Lung microvascular endothelial cell (primary cell): ENCODE measurements around the gene VWDE. TPM values are rescaled to one million over a fixed set of nuclear protein-coding genes. Genes with fewer than 3 reads are reported as not detected.
"Not testable (repeated sequence)": the region's sequence is repeated elsewhere in the genome, so short reads cannot be mapped to it uniquely, and the experiment has no call there.

Experiments
- DNase-seq, 2 donors: peaks; one replicate each; pipeline versions ENCODE4 v3.0.0 to v3.0.0-alpha.2; 2010; ENCODE audit warnings: low read depth in 2 of 2
- total RNA-seq: library from RNA; depleted of rRNA; stranded (reverse); fragments of >200 nt; gene quantifications from 2 replicates; pipeline ENCODE4 v1.2.1, GENCODE V29; 2014

VWDE gene
- under 0.01 TPM in 1 of 2 replicates, not detected in the other for total RNA-seq

DNA sequence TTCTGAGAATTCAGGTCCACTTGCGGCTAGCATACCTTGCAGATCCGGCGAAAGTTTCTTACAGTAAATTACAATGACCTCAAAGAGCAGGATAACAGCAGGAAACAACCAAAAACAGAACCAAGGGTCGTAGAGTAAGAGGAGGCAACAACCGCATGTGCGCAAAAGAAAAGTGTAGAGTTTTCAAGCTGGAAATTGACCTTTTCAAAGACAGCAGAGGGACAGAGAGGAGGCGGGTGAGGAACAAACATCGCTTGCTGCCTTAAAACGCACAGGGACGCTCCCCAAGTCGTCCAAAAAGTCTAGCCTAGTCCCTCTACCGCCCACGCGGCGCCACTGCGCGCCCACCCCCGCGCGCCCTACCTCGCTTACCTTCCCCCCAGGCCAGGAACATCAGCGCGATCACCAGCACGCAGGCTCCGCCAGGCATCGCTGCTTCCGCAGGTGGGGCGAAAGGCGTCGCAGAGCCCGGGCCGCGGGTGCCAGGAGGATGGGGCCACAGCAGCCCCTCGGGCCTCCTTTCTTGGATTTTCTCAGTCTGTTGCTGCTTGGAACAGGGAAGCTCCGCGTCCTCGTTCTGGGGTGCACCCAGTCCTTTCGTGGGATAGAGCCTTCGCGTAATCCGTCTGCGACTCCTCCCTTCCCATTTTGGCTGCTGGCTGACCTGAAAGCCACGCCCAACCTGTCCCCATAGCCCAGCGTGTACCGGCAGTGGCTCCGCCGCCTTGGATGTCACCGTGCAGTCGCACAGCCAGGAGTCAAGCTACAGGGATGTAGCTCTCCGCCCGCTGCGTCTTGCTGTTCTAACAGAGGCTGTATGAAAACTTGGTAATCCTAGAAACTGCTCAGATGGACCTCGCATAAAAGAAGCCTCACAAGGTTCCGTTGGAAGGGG lies at the start of gene VWDE:
Gene VWDE, minus strand, starts transcription at position 579 of the 895 bp plus-strand sequence. Its CDS starts 149 bp downstream, at position 430.
- peak in 1 of 2 donors; percentile 1 for DNase-seq

DNA sequence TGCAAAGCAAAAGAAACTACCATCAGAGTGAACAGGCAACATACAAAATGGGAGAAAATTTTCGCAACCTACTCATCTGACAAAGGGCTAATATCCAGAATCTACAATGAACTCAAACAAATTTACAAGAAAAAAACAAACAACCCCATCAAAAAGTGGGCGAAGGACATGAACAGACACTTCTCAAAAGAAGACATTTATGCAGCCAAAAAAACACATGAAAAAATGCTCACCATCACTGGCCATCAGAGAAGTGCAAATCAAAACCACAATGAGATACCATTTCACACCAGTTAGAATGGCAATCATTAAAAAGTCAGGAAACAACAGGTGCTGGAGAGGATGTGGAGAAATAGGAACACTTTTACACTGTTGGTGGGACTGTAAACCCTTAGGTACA lies 49.5 kb upstream of the VWDE start:
- DNase-seq, result not testable (repeated sequence)

DNA sequence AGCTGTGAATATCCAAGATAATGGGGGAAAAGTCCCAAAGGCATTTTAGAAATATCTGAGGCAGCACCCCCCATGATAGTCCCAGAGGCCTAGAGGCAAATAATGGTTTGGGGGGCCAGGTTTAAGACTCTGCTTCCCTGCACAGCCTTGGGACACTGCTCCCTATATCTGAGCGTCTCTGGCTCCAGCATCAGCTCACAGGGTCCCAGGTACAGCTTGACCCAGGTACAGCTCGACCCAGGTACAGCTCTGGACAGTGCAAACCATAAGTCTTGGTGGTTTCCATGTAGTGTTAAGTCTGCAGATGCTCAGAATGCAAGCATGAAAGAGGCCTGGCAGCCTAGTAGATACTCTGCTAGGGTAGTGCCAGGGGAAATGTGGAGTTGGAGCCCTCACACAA lies 47.0 kb upstream of the VWDE start:
- DNase-seq, result no peak

DNA sequence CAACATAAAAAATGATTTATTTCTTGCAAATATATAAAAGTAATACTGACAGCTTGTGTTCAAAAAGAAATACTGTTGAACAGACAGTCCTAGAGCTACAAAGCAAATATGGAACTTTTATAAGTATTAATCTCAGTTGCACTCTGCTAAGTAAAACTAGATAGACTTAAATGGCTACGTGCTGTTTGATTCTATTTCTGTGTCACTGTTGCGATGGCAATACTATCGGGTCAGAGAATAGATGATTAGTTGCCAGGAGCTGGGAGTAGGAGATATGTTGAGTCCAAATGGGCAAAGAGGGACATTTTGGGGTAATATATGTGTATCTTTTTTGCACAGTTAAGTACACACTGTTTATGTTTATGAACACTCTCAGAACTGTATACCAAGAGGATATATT lies 41.1 kb upstream of the VWDE start:
- DNase-seq, result no peak

DNA sequence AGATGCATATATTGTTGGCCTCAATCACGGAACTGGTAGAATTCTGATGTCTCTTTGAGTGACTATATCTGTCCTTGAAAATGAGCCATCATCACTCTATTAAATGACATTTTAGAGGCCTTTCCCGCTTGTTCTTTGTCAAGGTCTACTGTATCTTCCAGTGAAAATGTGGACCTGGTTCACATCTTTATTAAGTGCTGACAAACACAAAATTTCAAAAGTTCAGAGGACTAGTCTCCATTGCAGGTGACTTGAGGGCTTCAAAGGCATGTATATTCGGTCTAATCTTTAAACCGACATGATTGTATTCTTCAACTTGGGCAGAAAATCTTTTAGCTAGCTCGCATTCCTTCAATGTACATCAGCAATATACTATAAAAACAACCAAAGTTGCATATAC lies 36.6 kb upstream of the VWDE start:
- DNase-seq, result no peak

DNA sequence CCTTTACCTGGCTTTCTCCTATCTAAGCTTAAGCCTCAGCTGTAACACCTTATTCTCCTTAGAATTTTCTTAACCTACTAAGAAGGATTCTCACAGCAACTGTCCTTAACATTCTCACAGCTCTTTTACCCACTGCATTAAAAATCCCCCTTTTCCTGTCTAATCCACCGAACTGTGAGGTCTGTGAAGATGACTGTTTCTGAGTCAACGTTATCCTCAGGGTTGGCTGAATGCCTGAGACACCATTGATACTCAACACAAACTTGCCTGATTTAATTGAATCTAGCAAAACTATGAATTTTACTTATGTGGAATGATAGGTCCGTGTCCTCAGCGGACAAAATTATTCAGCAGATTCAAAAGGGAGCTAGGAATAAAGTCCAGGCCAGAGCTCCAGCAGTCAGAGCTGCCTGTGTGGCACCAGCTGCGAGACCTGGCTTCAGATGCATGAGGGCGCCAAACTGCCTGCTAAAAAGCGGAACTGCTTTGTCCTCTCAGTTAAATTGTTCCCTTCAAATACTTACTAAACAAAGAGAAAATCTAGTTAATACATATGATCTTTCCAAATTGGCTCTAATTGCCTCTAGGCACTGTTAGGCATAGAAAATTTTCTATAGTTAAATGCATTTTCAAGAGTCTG lies 33.4 kb upstream of the VWDE start:
- peak in 1 of 2 donors; percentile 4 for DNase-seq

DNA sequence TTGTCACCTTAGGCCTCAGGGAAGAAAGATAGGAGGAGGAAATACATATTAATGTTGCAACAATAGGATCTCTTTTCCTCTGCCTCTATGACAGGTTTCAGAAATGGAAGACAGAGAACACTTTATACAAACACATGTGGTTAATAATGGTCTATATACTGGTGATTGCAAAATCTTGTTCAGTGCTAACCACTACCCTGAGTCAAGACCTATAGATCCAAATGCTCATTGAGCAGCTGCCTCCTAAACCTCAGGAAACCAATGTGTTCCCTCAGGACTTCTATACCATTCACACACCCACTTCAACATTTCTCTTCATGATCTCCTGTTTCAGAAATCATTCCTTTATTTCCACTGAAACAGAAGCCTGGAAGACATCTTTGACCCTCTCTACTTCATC lies 32.5 kb upstream of the VWDE start:
- DNase-seq, result no peak

DNA sequence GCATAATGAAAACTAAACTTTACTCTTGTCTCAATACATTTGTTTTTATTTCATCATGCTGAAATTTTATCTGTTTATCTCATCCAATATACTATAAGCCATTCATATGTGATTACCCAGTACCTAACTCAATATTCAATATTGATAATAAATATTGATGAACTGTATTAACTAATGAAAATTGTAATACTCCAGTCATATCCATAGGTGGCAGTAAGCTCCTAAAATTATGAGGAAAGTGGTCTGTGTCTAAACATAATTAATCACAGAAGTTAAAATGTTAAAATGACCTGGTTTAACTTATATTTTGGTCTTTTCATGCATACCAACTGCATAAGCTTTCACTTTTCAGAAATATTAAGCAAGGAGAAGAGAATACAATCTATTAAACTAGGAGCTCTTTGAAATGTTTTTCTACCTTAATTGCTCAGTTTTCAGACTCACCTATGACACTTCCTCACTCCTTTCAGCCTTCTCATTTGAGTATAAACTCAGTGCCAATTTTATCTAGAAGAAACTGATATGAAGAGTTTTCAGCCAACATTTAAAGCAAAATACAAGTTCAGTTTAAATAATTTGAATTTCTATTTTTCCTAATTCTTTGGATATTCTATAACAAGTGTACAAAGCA lies 30.5 kb upstream of the VWDE start:
- no peak for DNase-seq

DNA sequence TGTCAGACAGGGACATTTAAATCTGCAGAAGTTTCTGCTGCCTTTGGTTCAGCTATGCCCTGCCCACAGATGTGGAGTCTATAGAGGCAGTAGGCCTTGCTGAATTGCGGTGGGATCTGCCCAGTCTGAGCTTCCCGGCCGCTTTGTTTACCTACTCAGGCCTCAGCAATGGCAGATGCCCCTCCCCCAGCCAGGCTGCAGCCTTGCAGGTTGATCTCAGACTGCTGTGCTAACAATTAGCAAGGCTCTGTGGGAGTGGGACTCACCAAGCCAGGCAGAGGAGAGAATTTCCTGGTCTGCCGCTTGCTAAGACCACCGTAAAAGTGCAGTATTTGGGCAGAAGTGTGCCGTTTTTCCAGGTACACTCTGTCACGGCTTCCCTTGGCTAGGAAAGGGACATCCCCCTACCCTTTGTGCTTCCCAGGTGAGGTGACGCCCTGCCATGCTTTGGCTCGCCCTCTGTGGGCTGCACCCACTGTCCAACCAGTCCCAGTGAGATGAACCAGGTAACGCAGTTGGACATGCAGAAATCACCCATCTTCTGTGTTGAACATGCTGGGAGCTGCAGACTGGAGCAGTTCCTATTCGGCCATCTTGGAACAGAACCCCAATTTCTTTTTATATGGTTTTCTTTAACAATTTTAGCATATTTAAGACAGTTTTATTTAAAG lies 28.4 kb upstream of the VWDE start:
- no peak for DNase-seq

DNA sequence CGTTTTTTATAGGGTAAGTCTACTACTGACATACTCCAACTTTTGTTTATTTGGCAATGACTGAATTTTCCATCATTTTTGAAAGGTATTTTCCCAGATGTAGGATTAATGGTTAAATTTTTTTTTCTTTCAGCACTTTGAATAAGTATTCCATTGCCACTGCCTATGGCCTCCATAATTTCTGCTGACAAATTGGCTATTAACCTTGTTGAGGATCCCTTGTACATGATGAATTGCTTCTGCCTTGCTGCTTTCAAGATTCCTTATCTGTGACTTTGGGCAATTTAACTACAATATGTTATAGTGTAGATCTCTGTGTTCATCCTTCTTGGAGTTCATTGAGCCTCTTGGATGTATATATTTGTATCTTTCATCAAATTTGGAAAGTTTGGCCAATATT lies 21.6 kb upstream of the VWDE start:
- no peak for DNase-seq

DNA sequence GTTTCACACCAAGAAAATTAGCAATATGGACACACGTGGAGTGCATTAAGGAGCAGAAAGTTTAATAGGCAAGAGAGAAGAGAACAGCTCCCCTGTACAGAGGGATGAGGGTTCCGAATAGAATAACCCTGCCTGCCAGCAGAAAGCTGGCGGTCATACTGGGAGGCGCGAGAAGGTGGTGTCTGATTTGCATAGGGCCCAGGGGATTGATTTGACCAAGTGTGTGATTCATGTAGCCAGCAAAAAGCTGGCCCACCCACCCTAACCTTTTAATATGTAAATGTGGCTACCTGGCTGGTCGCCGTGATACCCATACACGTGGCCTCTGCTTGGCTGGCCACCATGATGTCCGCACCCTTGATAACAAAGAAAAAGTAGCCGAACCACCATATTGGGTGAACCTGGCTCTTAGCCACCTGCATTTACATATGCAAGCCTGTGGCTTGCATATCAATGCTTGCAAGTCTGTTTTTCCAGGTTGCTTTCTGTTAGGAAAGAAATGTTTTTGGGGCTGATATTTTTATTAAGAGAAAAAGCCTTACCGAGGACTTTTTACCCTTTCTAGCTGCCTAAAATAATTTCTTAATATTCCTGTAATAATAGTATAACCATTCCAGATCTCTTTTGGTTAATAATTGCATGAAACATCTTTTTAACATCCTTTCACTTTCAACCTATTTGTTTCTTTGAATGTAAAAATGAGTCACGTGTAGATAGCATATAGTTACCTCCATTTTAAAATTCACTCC lies 20.5 kb upstream of the VWDE start:
- no peak for DNase-seq

DNA sequence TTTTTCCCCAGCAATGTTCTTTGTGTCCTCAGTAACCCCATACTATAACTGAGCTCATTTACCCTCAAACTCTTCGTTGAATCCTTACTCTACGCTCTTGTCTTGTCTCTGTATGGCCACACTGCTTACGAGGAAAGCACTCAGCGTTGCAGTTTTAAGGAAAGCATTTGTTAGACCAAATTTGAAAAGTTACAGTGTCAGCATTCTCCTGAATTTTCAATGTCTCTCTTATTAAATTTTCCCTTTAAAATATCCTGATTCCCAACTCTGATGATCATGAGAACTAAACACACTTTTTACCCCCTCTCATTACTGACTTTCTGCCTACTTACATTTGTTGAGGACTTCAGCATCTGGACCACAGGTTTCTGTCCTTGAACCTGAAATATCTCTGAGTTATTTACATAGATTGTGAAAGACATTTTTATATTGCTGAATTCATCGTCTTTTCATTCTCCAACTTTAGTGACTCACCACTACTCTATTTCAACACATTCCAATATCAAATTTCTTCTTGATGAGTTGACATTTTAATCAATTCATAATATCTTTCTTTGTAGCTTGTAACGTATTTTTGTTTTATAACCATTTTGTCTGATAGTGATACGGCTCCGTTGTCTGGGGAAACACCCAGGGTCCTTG lies 19.8 kb upstream of the VWDE start:
- no peak for DNase-seq

DNA sequence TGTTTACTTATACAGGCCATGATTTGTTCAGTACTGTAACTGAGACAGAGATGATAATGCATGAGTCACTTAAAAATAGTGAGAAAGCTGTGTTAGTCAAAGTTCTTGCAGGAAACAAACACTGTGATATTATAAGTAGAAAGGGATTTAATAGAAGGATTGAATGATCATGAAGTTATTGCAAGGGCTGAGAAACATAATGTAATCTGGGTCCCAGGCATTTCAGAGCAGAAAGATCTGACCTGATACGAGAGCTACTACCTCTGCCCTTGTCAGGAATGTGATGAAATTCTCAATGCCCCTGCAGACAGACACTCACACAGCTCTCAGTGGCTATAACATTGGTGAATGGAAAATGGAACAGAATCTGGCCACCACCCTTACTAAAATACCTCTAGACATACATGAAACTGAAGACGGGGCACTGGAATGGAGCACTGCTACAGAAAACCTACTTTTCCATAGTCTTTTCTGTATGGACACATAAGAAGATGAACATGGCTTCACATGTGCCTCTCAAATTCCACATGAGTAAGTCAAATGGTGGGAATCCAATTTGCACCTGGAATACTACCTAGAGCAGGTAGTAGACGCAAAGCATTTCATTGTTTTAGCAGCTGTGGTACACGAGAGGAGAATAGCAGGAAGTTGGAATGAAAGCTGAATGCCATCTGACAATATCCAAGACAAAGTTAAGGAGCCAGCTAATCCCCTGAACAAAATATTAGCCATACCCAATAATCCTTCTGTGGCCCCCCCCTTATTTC lies 19.1 kb upstream of the VWDE start:
- no peak for DNase-seq

DNA sequence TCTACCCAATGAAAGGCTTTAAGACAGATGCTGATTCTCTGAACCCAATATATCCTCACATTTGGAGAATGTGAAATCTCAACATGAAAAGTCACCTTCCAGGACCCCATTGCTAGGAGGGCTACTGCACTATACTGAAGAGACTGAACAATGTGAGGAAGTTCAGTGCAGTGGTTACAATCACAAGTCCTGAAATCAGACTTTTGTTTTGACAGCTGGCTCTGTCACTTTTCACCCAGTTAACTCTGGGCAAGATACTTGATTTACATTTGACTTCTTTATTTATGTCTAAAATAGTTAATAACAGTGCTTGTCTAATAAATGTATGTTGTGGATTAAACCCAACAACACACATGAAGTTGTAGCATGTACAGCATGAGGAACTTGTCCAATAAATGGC lies 14.8 kb upstream of the VWDE start:
- peak in 1 of 2 donors; percentile 6 for DNase-seq

DNA sequence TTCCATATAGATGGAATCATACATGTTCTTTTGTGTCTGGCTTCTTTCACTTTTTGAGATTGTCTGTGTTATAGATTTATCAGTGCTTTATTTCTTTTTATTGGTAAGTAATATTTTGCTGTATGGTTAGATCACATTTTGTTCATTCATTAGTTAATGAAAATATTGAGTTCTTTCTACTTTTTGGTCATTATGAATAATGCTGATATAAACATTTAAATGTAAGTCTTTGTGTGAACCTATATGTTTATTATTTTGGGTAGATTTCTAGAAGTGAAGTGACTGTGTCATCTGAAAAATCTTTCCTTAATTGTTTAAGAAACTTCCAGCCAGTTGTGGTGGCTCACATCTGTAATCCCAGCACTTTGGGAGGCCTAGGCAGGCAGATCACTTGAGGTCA lies 11.4 kb upstream of the VWDE start:
- DNase-seq, result no peak

DNA sequence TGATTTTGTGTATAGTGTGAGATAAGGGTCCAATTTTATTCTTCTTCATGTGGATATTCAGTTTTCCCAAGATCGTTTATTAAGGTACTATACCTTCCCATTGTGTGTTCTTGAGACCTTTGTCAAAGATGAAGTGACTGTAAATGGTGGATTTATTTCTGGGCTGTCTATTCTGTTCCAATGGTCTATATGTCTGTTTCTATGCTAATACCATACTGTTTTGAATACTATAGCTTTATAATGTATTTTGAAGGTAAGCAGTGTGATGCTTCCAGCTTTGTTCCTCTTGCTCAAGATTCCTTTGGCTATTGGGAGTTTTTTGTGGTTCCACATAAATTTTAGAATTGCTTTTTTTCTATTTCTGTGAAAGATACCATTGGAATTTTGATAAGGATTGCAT lies 8.7 kb upstream of the VWDE start:
- no peak for DNase-seq

DNA sequence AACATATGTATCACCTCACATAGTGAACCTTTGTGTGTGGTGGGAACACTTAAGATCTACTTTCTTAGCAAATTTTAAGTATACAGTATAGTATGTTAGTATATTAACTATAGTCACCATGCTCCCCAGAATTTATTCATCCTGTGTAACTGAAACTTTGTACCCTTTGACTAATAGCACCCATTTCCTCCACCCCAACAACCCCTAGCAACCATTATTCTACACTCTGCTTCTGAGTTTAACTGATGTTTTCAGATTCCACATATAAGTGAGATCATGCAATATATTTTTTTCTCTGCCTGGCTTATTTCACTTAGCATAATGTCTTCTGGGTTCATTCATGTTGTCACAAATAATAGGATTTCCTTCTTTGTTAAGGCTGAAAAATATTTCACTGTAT lies 6.9 kb upstream of the VWDE start:
- DNase-seq, result no peak

DNA sequence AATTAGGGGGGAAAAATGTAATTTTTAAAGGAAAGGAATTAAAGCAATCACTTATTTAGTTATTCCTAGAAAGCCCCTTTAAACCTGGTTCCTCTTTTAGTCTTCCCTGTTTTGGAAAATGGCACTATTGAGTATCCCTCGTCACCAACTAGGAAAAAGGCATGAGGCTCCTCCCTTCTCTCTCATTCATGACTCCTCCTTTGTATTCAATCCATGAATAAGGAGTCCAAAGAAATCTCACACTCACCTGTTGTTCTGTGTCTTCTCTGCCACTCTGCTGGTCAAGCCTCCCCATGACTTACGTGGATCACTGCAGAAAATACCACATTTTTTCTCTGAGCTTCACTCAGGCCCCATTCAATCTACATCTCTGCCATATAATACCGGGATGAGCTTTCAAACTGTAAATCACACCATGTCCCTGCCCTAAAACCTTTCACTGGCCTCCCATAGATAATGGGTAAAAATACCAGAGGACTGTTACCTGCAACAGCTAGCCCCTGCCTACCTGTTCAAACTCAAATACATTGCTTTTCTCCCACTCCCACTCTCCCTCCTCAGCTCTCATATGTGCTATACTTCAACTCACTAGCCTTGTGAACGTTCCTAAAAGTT lies 5.5 kb upstream of the VWDE start:
- DNase-seq, result no peak

DNA sequence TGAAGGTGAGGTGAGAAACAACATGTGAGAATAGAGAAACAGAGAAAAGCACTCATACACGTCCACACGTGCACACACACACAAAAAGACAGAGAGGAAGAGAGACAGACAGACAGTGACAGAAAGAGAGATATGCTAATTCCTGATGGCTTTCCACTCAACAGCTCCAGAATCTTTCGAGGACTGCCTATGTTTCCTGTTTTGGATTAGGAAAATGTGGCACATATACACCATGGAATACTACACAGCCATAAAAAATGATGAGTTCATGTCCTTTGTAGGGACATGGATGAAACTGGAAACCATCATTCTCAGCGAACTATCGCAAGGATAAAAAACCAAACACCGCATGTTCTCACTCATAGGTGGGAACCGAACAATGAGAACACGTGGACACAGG lies 4.0 kb upstream of the VWDE start:
- DNase-seq, result not testable (repeated sequence)

DNA sequence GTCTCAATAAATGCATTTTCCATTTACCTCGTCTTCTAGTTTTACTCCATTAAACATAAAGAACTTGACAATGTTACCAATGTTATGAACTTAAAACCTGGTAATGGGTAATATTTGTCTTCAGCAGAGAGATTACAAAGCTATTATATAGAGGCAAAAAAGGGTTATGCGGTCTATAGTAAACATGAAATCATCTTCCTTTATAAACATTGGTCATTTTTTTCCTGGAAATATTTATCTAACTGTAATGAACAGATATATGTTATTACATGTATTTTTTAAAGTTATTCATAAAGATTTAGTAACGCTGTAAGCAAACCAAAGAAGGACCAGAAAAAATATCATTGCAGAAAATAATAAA lies 1.3 kb downstream of the VWDE start:
- DNase-seq, result no peak
